GM06990 (cell line): ENCODE measurements around the gene IFI6.

Experiments used
- DNase-seq: peaks from one replicate; pipeline ENCODE4 v3.0.0-alpha.2; 2011; ENCODE audit not compliant: insufficient read length; ENCODE audit errors: extremely low read depth
- H3K27me3 ChIP-seq: replicated peaks from 2 replicates; pipeline ENCODE4 v1.6.0; 2011; ENCODE audit warnings: low read length; ENCODE audit not compliant: control insufficient read depth, insufficient read depth
- H3K36me3 ChIP-seq: 2 replicates; pipeline ENCODE4 v1.5.1; 2011; ENCODE audit warnings: low read length; ENCODE audit not compliant: control insufficient read depth, insufficient read depth
- H3K4me3 ChIP-seq: replicated peaks from 2 replicates; pipeline ENCODE4 v1.5.1; 2011; ENCODE audit warnings: low read depth, mild to moderate bottlenecking, control low read depth, low read length
- CTCF ChIP-seq: IDR thresholded peaks from 2 replicates; pipeline ENCODE4 v1.5.1; 2011; ENCODE audit warnings: low read length, control low read depth, mild to moderate bottlenecking, inconsistent platforms; ENCODE audit not compliant: insufficient read depth, poor library complexity, severe bottlenecking

Gene IFI6

GRCh38 chr1:27649306-27649635, 22.7 kb downstream of the IFI6 start:
- no peak for DNase-seq
- no peaks in the 10 kb centered on the region for H3K36me3 ChIP-seq
- no peak overlapping the region for H3K4me3 ChIP-seq
- no peak for TF ChIP-seq CTCF
- no peaks in the 10 kb centered on the region for H3K27me3 ChIP-seq

- H3K27me3 ChIP-seq = no peaks in the 10 kb centered on the region
- H3K4me3 ChIP-seq = no peak overlapping the region
Observed at GRCh38 chr1:27648602-27649305, 23.2 kb downstream of the IFI6 start.

GRCh38 chr1:27647328-27647727, 24.7 kb downstream of the IFI6 start:
- Histone ChIP-seq H3K4me3 (no peak overlapping the region), H3K27me3 (no peaks in the 10 kb centered on the region), H3K36me3 (no peaks in the 10 kb centered on the region)
- no peak for TF ChIP-seq CTCF
- no peak for DNase-seq

More at GRCh38 chr1:27648602-27649305, 23.2 kb downstream of the IFI6 start:
- TF ChIP-seq CTCF = no peak
- DNase-seq = no peak
- H3K36me3 ChIP-seq = no peaks in the 10 kb centered on the region

GRCh38 chr1:27646676-27647075, 25.3 kb downstream of the IFI6 start:
- no peaks in the 10 kb centered on the region for H3K36me3 ChIP-seq
- DNase-seq = no peak
- H3K27me3 ChIP-seq = no peaks in the 10 kb centered on the region
- TF ChIP-seq CTCF = no peak
- H3K4me3 ChIP-seq = no peak overlapping the region

- H3K27me3 ChIP-seq = no peaks in the 10 kb centered on the region
- DNase-seq = no peak
- no peak for TF ChIP-seq CTCF
- no peak overlapping the region for H3K4me3 ChIP-seq
- H3K36me3 ChIP-seq = no peaks in the 10 kb centered on the region
Observed at GRCh38 chr1:27645071-27645415, 26.9 kb downstream of the IFI6 start.
